GM18520 (cell line): ENCODE measurements around the gene ZNF766.
A peak's percentile ranks its signal among the peaks of the same experiment; 100 is the strongest.
"Not testable (repeated sequence)": the region's sequence is repeated elsewhere in the genome, so short reads cannot be mapped to it uniquely, and the experiment has no call there.

Experiments used
- ATAC-seq: cut with Tn5 transposase; IDR thresholded peaks from one replicate; pipeline ENCODE4 v1.9.1; 2021; ENCODE audit not compliant: unreplicated experiment

The ZNF766 gene

GRCh38 chr19:52269338-52270261 lies at the start of gene ZNF766:
ZNF766 (plus strand) TSS chr19:52269587; CDS start chr19:52269614, 27 bp downstream.
- ATAC-seq: peak; percentile 86

GRCh38 chr19:52219611-52220010 lies 49.8 kb upstream of the ZNF766 start:
- ATAC-seq: no peak

- ATAC-seq: no peak
Measured at GRCh38 chr19:52221031-52221430, 48.4 kb upstream of the ZNF766 start.

- ATAC-seq: no peak
Measured at GRCh38 chr19:52221831-52222375, 47.5 kb upstream of the ZNF766 start.

- no peak for ATAC-seq
Measured at GRCh38 chr19:52224211-52224610, 45.2 kb upstream of the ZNF766 start.

- no peak for ATAC-seq
Measured at GRCh38 chr19:52226652-52227051, 42.7 kb upstream of the ZNF766 start.

GRCh38 chr19:52227196-52227940 lies 42.0 kb upstream of the ZNF766 start:
- ATAC-seq: no peak

- no peak for ATAC-seq
Measured at GRCh38 chr19:52227980-52228379, 41.4 kb upstream of the ZNF766 start.

GRCh38 chr19:52229524-52229923 lies 39.9 kb upstream of the ZNF766 start:
- ATAC-seq: no peak

GRCh38 chr19:52230685-52231084 lies 38.7 kb upstream of the ZNF766 start:
- no peak for ATAC-seq

GRCh38 chr19:52231154-52231910 lies 38.1 kb upstream of the ZNF766 start:
- ATAC-seq: no peak

GRCh38 chr19:52234406-52234805 lies 35.0 kb upstream of the ZNF766 start:
- ATAC-seq: no peak

- no peak for ATAC-seq
Measured at GRCh38 chr19:52237197-52237596, 32.2 kb upstream of the ZNF766 start.

- ATAC-seq: no peak
Measured at GRCh38 chr19:52237771-52238400, 31.5 kb upstream of the ZNF766 start.

GRCh38 chr19:52244021-52244420 lies 25.4 kb upstream of the ZNF766 start:
- ATAC-seq: no peak

GRCh38 chr19:52248241-52248640 lies 21.1 kb upstream of the ZNF766 start:
- no peak for ATAC-seq

- ATAC-seq: no peak
Measured at GRCh38 chr19:52258426-52258825, 11.0 kb upstream of the ZNF766 start.

- ATAC-seq: not testable (repeated sequence)
Measured at GRCh38 chr19:52265556-52265955, 3.8 kb upstream of the ZNF766 start.

- no peak for ATAC-seq
Measured at GRCh38 chr19:52270266-52270885, 989 bp downstream of the ZNF766 start.

GRCh38 chr19:52273301-52273700 lies 3.9 kb downstream of the ZNF766 start:
- no peak for ATAC-seq
